ENCODE results near the gene BRCA2. TPM values are rescaled to one million over a fixed set of nuclear protein-coding genes. Genes with fewer than 3 reads are reported as not detected.

Gene BRCA2
- total RNA-seq, 2 donors from 2014 or later, result 0.66 to 1.0 TPM

- Histone ChIP-seq H3K27ac (no peak overlapping the region), H3K4me1 (peaks cover 26% of the 10 kb centered on the region), H3K4me3 (no peak overlapping the region), H3K27me3 (no peaks in the 10 kb centered on the region), H3K36me3 (replicated peaks in 1 of 2; ENCODE audit: insufficient read depth in 1 of 2, low read depth in 2 of 2) (no peaks in the 10 kb centered on the region), H3K9me3 (no peaks in the 10 kb centered on the region)
- intact Hi-C loops (cut with DNase I), result no loop called here
- no peak for DNase-seq
- no peak for ATAC-seq
- no peak for TF ChIP-seq CTCF (IDR thresholded peaks at IDR 0.05)
- 88 to 91% methylated on average over 7 of the region's 7 CpGs for WGBS, 2 donors
Measured at GRCh38 chr13:32425158-32425557, 109.8 kb downstream of the BRCA2 start.

GRCh38 chr13:32426191-32426989, 111.1 kb downstream of the BRCA2 start:
- TF ChIP-seq POLR2A (IDR thresholded peaks at IDR 0.05) (no peak), CTCF (IDR thresholded peaks at IDR 0.05) (no peak)
- 36% methylated on average over 19 of the region's 19 CpGs for WGBS, 2 donors
- Histone ChIP-seq H3K4me3 (peak overlapping the region; percentile 74 to 75), H3K27ac (peak overlapping the region in 3 of 4 donors; percentile 89 to 96 (median 91)), H3K4me1 (peaks cover 26% of the 10 kb centered on the region), H3K9me3 (no peaks in the 10 kb centered on the region), H3K36me3 (replicated peaks in 1 of 2; ENCODE audit: insufficient read depth in 1 of 2, low read depth in 2 of 2) (no peaks in the 10 kb centered on the region), H3K27me3 (no peaks in the 10 kb centered on the region)
- ATAC-seq, result no peak
- peak in 1 of 4 donors; percentile 35 for DNase-seq
- intact Hi-C loops (cut with DNase I), result no loop called here

- intact Hi-C loops (cut with DNase I), result no loop called here
Measured at GRCh38 chr13:32426990-32427851, 111.9 kb downstream of the BRCA2 start.

GRCh38 chr13:32427852-32428580, 112.7 kb downstream of the BRCA2 start, which contains the start of gene N4BP2L1:
TSS of gene N4BP2L1 (minus strand) at chr13:32428130. CDS start at chr13:32428082, 48 bp downstream.
- intact Hi-C loops (cut with DNase I), result no loop called here
- WGBS, 2 donors, result 0 to 6% methylated on average over 4 to 40 of the region's 40 CpGs

More at GRCh38 chr13:32426990-32427851, 111.9 kb downstream of the BRCA2 start:
- 1 to 3% methylated on average over 11 to 76 of the region's 90 CpGs for WGBS, 2 donors
- Histone ChIP-seq H3K4me1 (peaks cover 26% of the 10 kb centered on the region), H3K27me3 (no peaks in the 10 kb centered on the region), H3K27ac (peak overlapping the region; percentile 84 to 96 (median 90)), H3K9me3 (no peaks in the 10 kb centered on the region), H3K36me3 (replicated peaks in 1 of 2; ENCODE audit: insufficient read depth in 1 of 2, low read depth in 2 of 2) (no peaks in the 10 kb centered on the region), H3K4me3 (peak overlapping the region; percentile 74 to 75)
- TF ChIP-seq CTCF (IDR thresholded peaks at IDR 0.05), result no peak
- TF ChIP-seq POLR2A (IDR thresholded peaks at IDR 0.05), result peak in 2 of 3 donors; percentile 34 to 46
- ATAC-seq (peak; percentile 45), DNase-seq (peak; percentile 64 to 82 (median 73))

More at GRCh38 chr13:32427852-32428580, 112.7 kb downstream of the BRCA2 start, which contains the start of gene N4BP2L1:
- DNase-seq, result peak; percentile 81 to 91 (median 86)
- Histone ChIP-seq H3K36me3 (replicated peaks in 1 of 2; ENCODE audit: insufficient read depth in 1 of 2, low read depth in 2 of 2) (no peaks in the 10 kb centered on the region), H3K4me1 (peaks cover 26% of the 10 kb centered on the region), H3K4me3 (peak within 1 kb of the TSS; percentile 74 to 75), H3K9me3 (no peaks in the 10 kb centered on the region), H3K27ac (peak within 1 kb of the TSS; percentile 84 to 96 (median 90)), H3K27me3 (no peaks in the 10 kb centered on the region)
- TF ChIP-seq POLR2A (IDR thresholded peaks at IDR 0.05) (peak; percentile 83 to 95 (median 91)), CTCF (IDR thresholded peaks at IDR 0.05) (no peak)
- ATAC-seq, result peak; percentile 86

All from body of pancreas (tissue), 4 donors.